ENCODE results near the gene RBM14.
"Not testable (repeated sequence)": the region's sequence is repeated elsewhere in the genome, so short reads cannot be mapped to it uniquely, and the experiment has no call there.

RBM14 gene

DNA sequence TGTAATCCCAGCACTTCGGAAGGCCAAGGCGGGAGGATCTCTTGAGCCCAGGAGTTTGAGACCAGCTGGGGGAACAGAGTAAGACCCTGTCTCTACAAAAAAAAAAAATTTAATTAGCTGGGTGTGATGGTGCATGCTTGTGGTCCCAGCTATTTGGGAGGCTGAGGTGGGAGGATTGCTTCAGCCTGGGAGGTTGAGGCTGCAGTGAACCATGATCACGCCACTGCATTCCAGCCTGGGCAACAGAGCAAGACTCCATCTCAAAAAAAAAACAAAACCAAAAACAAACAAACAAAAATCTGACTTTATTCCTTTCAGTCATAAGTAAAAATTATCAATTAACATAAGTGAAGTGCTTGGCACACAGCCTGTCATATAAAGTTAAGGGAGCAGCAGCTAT lies 9.8 kb upstream of the RBM14 start:
- not testable (repeated sequence) for H3K27ac Mint-ChIP-seq (ENCODE audit: low read depth); H3K9me3 Mint-ChIP-seq; H3K4me3 Mint-ChIP-seq; H3K27me3 Mint-ChIP-seq; H3K4me1 Mint-ChIP-seq; H3K36me3 Mint-ChIP-seq (ENCODE audit: insufficient read depth); DNase-seq (ENCODE audit: low spot score in 2 of 2); ATAC-seq (replicated peaks; ENCODE audit: extremely low read depth, poor library complexity, severe bottlenecking)

DNA sequence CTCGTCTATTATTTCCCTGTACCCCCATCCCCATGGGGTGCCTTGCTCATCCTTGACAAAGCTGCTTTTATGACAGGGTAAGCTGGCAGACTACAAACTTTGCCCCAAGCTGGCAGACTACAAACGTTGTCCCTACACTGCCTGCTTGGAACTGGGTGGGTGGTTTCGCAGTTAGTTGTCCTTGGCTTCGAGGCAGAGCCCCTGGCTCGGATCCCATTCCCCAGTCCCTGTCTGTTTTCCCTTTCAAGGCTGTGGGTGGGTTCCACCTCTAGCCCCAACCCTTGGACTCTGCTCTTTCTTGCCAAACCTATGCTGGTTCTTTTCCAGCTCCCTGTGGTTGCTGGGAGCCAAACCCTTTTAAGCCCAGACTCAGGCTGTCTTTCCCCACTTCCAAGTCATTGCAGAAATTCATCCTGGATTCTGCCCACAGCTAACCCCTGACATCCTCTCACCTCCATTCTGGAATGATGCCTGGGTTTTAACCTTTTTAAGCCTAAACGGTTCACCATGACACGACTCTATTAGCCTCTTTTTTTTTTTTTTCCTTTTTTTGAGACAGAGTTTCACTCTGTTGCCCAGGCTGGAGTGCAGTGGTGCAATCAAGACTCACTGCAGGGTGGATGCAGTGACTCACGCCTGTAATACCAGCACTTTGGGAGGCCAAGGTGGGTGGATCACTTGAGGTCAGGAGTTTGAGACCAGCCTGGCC lies 9.2 kb upstream of the RBM14 start:
- no peak overlapping the region for H3K27ac Mint-ChIP-seq (ENCODE audit: low read depth)
- peaks cover 9% of the 10 kb centered on the region for H3K36me3 Mint-ChIP-seq (ENCODE audit: insufficient read depth)

DNA sequence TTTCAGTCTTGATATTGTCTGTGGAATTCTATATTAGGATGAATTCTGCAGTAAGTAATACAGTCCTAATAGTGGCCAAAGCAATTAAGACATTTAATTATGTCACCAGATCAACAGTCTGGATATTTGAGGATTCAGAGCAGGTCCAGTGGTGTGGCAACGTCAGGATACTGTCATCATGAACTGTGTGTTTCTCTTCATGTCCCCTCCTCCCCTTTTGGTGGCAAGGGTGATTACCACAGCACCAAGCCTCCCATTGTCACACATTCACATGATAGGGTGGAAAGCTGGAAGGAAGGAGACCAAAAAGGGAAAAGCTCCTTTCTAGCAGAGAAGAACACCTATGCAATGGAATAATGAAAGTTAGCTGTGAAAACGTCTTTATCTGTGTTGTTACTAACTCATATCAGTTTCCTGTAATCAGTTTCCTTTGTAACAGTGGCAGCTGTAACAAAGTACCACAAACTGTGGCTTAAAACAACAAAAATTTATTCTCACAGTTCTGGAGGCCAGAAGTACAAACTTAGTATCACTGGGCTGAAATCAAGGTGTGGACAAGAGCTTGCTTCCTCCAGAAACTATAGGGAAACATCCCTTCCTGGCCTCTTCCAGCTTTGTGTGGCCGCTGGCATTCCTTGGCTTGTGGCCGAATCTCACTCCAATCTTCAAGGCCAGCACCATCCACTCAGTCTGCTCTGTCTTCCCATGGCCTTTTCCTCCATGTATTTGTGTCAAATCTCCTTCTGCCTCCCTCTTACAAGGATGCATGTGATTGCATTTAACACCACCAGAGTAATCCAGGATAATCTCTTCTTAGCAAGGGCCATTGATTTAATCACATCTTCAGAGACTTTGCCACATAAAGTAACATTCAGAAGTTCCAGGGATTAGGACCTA lies 6.5 kb upstream of the RBM14 start:
- H3K27ac Mint-ChIP-seq (ENCODE audit: low read depth) = no peak overlapping the region
- peaks cover 11% of the 10 kb centered on the region for H3K36me3 Mint-ChIP-seq (ENCODE audit: insufficient read depth)
- DNase-seq (ENCODE audit: low spot score in 2 of 2) (no peak), ATAC-seq (replicated peaks; ENCODE audit: extremely low read depth, poor library complexity, severe bottlenecking) (peak; percentile 46)
- H3K4me3 Mint-ChIP-seq = no peak overlapping the region
- no peaks in the 10 kb centered on the region for H3K9me3 Mint-ChIP-seq
- H3K27me3 Mint-ChIP-seq = no peaks in the 10 kb centered on the region
- H3K4me1 Mint-ChIP-seq = peaks cover 6% of the 10 kb centered on the region

More for the DNA sequence above, 9.2 kb upstream of the RBM14 start:
- no peak for ATAC-seq (replicated peaks; ENCODE audit: extremely low read depth, poor library complexity, severe bottlenecking)
- no peak overlapping the region for H3K4me3 Mint-ChIP-seq
- H3K27me3 Mint-ChIP-seq = no peaks in the 10 kb centered on the region
- H3K4me1 Mint-ChIP-seq = peaks cover 6% of the 10 kb centered on the region
- no peak for DNase-seq (ENCODE audit: low spot score in 2 of 2)
- no peaks in the 10 kb centered on the region for H3K9me3 Mint-ChIP-seq

DNA sequence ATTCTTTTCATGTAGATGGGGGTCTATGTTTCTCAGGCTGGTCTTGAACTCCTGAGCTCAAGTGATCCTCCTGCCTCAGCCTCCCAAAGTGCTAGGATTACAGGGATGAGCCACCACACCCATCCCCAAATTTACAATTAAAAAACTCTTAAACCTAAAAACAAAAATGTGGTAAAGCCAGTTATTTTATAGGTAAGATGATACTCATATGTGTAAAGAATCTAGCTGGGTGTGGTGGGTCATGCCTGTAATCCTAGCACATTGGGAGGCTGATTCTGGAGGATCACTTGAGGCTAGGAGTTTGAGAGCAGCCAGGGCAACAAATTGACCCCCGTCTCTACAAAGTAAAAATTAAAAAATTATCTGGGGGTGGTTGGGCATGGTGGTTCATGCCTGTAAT lies 4.0 kb upstream of the RBM14 start:
- no peak overlapping the region for H3K4me3 Mint-ChIP-seq
- peaks cover 27% of the 10 kb centered on the region for H3K4me1 Mint-ChIP-seq
- H3K36me3 Mint-ChIP-seq (ENCODE audit: insufficient read depth) = peaks cover 21% of the 10 kb centered on the region
- no peaks in the 10 kb centered on the region for H3K27me3 Mint-ChIP-seq
- no peaks in the 10 kb centered on the region for H3K9me3 Mint-ChIP-seq
- no peak for DNase-seq (ENCODE audit: low spot score in 2 of 2)
- no peak for ATAC-seq (replicated peaks; ENCODE audit: extremely low read depth, poor library complexity, severe bottlenecking)
- no peak overlapping the region for H3K27ac Mint-ChIP-seq (ENCODE audit: low read depth)

DNA sequence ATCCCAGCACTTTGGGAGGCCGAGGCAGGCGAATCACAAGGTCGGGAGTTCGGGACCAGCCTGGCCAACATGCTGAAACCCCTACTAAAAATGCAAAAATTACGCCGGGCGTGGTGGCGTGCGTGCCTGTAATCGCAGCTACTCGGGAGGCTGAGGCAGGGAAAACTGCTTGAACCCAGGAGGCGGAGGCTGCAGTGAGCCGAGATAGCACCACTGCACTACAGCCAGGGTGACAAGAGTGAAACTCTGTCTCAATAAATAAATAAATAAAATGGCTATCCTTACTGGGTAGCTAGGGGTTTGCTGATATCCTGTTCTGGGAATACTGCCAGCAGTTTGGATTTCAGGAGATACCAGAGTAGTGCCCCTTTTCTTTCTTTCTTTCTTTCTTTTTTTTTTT lies 2.4 kb upstream of the RBM14 start:
- Mint-ChIP-seq H3K4me3 (no peak overlapping the region), H3K9me3 (no peaks in the 10 kb centered on the region), H3K4me1 (peaks cover 43% of the 10 kb centered on the region), H3K27me3 (no peaks in the 10 kb centered on the region), H3K36me3 (ENCODE audit: insufficient read depth) (peaks cover 34% of the 10 kb centered on the region), H3K27ac (ENCODE audit: low read depth) (no peak overlapping the region)
- no peak for ATAC-seq (replicated peaks; ENCODE audit: extremely low read depth, poor library complexity, severe bottlenecking)
- DNase-seq (ENCODE audit: low spot score in 2 of 2) = no peak

DNA sequence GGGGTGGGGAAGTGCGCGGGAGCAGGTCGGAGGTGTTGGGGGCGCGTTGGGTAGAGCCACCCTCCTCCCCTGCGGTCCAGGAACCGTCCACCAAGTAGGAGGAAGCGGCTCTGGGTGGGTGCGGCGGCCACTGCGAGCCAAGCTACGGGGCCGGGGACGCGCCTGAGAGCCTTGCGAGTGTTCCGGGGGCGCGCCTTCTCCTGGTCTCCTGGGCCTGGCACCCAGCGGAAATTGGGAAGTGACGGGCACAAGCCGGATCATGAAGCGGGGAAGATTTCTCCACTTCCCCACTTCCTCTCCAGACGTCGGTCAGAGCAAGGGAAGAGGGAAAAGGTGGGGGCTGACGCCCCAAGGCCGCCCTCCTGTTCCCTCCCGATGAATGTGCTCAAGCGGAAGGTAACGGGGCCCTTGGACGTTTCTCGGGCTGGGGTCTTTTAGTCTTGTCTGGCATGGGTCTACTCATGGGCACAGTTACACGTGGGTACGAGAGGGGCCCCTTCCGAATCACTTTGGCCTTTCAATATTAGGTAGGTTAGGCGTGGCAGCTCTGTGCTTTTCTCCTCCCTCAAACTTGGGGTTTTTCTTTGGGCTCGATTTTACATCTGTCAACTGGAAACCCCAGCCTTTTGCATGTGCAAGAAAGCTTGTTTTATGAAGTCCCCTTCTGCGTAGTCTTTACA lies 865 bp downstream of the RBM14 start:
- Mint-ChIP-seq H3K36me3 (ENCODE audit: insufficient read depth) (peaks cover 57% of the 10 kb centered on the region), H3K4me3 (peak overlapping the region; percentile 97), H3K27me3 (no peaks in the 10 kb centered on the region), H3K4me1 (peaks cover 62% of the 10 kb centered on the region), H3K27ac (ENCODE audit: low read depth) (peak overlapping the region; percentile 99), H3K9me3 (no peaks in the 10 kb centered on the region)
- DNase-seq (ENCODE audit: low spot score in 2 of 2) = peak in 1 of 2 donors; percentile 23
- ATAC-seq (replicated peaks; ENCODE audit: extremely low read depth, poor library complexity, severe bottlenecking) = peak; percentile 20

DNA sequence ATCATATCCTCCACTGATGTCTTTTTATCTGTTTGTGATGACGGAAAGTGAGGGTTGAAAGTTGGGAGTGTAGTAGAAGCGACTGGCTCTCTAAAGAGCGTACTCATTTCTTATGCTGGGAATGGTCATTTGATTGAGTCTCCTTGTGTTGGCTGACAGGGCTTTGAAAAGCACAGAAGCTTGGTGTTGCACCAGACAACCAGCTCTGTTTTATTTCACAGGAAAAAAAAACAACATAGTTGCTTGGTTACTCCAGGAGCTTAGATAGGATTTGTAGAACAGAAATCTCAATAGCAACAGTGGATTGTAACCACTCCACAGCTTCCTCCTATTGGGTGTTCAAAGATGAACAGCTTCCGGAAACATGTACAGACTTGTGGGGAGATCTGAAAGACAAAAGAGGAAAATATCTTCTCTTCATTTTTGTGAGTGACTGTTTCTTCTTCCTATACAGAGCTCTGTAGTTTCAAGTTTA lies 2.7 kb downstream of the RBM14 start:
- H3K4me3 Mint-ChIP-seq = peak overlapping the region; percentile 97
- H3K27me3 Mint-ChIP-seq = no peaks in the 10 kb centered on the region
- H3K4me1 Mint-ChIP-seq = peaks cover 80% of the 10 kb centered on the region
- DNase-seq (ENCODE audit: low spot score in 2 of 2) = peak in 1 of 2 donors; percentile 45
- no peaks in the 10 kb centered on the region for H3K9me3 Mint-ChIP-seq
- peaks cover 74% of the 10 kb centered on the region for H3K36me3 Mint-ChIP-seq (ENCODE audit: insufficient read depth)
- peak overlapping the region; percentile 99 for H3K27ac Mint-ChIP-seq (ENCODE audit: low read depth)
- ATAC-seq (replicated peaks; ENCODE audit: extremely low read depth, poor library complexity, severe bottlenecking) = peak; percentile 50

DNA sequence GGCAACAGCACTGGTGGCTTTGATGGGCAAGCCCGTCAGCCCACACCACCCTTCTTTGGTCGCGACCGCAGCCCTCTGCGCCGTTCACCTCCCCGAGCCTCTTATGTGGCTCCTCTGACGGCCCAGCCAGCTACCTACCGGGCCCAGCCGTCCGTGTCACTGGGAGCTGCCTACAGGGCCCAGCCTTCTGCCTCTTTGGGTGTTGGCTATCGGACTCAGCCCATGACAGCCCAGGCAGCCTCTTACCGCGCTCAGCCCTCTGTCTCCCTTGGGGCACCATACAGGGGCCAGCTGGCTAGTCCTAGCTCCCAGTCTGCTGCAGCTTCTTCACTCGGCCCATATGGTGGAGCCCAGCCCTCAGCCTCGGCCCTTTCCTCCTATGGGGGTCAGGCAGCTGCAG lies 8.0 kb downstream of the RBM14 start:
- peaks cover 87% of the 10 kb centered on the region for H3K36me3 Mint-ChIP-seq (ENCODE audit: insufficient read depth)
- H3K4me1 Mint-ChIP-seq = peaks cover 81% of the 10 kb centered on the region
- no peaks in the 10 kb centered on the region for H3K9me3 Mint-ChIP-seq
- ATAC-seq (replicated peaks; ENCODE audit: extremely low read depth, poor library complexity, severe bottlenecking) = no peak
- DNase-seq (ENCODE audit: low spot score in 2 of 2) = no peak
- no peaks in the 10 kb centered on the region for H3K27me3 Mint-ChIP-seq
- H3K27ac Mint-ChIP-seq (ENCODE audit: low read depth) = peak overlapping the region; percentile 80
- H3K4me3 Mint-ChIP-seq = no peak overlapping the region

DNA sequence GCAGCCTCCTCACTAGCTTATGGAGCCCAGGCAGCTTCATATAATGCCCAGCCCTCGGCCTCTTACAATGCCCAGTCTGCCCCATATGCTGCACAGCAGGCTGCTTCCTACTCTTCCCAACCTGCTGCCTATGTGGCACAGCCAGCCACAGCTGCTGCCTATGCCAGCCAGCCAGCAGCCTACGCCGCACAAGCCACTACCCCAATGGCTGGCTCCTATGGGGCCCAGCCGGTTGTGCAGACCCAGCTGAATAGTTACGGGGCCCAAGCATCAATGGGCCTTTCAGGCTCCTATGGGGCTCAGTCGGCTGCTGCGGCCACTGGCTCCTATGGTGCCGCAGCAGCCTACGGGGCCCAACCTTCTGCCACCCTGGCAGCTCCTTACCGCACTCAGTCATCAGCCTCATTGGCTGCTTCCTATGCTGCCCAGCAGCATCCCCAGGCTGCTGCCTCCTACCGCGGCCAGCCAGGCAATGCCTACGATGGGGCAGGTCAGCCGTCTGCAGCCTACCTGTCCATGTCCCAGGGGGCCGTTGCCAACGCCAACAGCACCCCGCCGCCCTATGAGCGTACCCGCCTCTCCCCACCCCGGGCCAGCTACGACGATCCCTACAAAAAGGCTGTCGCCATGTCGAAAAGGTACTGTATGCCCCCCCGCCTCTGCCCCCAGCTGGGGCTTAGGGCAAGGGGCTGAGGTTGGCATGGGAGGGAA lies 8.8 kb downstream of the RBM14 start:
- Mint-ChIP-seq H3K4me3 (no peak overlapping the region), H3K27me3 (no peaks in the 10 kb centered on the region), H3K36me3 (ENCODE audit: insufficient read depth) (peaks cover 88% of the 10 kb centered on the region), H3K4me1 (peaks cover 80% of the 10 kb centered on the region), H3K27ac (ENCODE audit: low read depth) (peak overlapping the region; percentile 80), H3K9me3 (no peaks in the 10 kb centered on the region)
- no peak for DNase-seq (ENCODE audit: low spot score in 2 of 2)
- no peak for ATAC-seq (replicated peaks; ENCODE audit: extremely low read depth, poor library complexity, severe bottlenecking)

DNA sequence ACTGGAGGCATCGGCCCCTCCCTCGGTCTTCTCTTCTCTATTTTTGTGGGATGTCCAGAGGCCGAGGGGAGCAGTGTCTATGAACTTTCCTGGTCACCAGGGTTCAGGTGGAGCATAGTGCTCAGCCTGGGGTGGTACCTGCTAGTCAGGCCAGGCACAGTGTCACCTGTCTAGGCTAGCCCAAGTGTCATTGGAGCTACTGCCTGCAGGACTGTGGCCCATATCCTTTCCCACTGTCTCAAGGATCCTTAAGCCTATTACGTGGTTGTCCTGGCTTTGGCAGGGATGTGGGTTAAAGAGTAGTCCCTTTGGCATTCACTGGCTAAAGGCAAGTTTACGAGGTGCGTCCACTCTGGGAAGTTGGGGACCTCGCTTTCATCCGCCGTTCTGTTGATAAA lies 9.3 kb downstream of the RBM14 start:
- Mint-ChIP-seq H3K4me1 (peaks cover 81% of the 10 kb centered on the region), H3K36me3 (ENCODE audit: insufficient read depth) (peaks cover 87% of the 10 kb centered on the region), H3K4me3 (no peak overlapping the region), H3K27ac (ENCODE audit: low read depth) (peak overlapping the region; percentile 80), H3K9me3 (no peaks in the 10 kb centered on the region), H3K27me3 (no peaks in the 10 kb centered on the region)
- DNase-seq (ENCODE audit: low spot score in 2 of 2) (no peak), ATAC-seq (replicated peaks; ENCODE audit: extremely low read depth, poor library complexity, severe bottlenecking) (no peak)

DNA sequence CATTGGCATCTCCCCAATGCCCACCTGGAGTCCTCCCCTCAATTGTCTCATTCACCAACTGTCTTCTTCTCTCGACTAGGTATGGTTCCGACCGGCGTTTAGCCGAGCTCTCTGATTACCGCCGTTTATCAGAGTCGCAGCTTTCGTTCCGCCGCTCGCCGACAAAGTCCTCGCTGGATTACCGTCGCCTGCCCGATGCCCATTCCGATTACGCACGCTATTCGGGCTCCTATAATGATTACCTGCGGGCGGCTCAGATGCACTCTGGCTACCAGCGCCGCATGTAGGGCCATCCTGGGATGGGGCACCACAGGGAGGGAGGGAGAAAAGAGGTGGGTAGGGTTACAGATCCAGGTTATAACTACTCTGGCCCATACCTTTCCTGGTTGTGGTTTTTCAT lies 10.0 kb downstream of the RBM14 start:
- Mint-ChIP-seq H3K27ac (ENCODE audit: low read depth) (peak overlapping the region; percentile 80), H3K9me3 (no peaks in the 10 kb centered on the region), H3K27me3 (no peaks in the 10 kb centered on the region), H3K36me3 (ENCODE audit: insufficient read depth) (peaks cover 87% of the 10 kb centered on the region), H3K4me3 (no peak overlapping the region), H3K4me1 (peaks cover 75% of the 10 kb centered on the region)
- DNase-seq (ENCODE audit: low spot score in 2 of 2) (no peak), ATAC-seq (replicated peaks; ENCODE audit: extremely low read depth, poor library complexity, severe bottlenecking) (no peak)

DNA sequence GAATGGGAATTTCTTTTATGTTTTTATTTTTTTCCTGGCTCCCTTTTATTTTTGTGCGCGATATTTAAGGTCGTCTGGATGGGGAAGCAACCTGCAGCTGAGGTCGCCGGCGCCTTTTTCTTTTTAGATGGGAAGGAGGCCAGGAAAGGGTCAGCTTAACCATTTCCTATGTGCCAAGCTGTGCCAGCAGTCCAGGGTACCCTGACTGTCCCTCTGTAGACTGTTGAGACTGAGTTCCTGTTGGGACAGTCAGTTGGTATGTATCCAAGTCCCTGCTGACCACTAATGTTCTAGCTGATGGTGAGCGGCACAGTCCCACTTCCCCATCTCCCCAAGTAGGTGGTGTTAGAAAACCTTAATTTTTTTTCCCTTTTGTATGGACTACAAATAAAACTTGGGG lies 10.5 kb downstream of the RBM14 start:
- no peak for ATAC-seq (replicated peaks; ENCODE audit: extremely low read depth, poor library complexity, severe bottlenecking)
- peaks cover 86% of the 10 kb centered on the region for H3K36me3 Mint-ChIP-seq (ENCODE audit: insufficient read depth)
- peak overlapping the region; percentile 80 for H3K27ac Mint-ChIP-seq (ENCODE audit: low read depth)
- no peaks in the 10 kb centered on the region for H3K27me3 Mint-ChIP-seq
- H3K9me3 Mint-ChIP-seq = no peaks in the 10 kb centered on the region
- peaks cover 74% of the 10 kb centered on the region for H3K4me1 Mint-ChIP-seq
- H3K4me3 Mint-ChIP-seq = no peak overlapping the region
- no peak for DNase-seq (ENCODE audit: low spot score in 2 of 2)

Data from central memory CD8-positive, alpha-beta T cell (primary cell).